HuH-7 (cell line): ENCODE results near the gene DDX20.

Source experiments
- DNase-seq: peaks from one replicate; pipeline ENCODE4 v3.0.0; 2011; ENCODE audit warnings: low spot score

DDX20 gene

DNA sequence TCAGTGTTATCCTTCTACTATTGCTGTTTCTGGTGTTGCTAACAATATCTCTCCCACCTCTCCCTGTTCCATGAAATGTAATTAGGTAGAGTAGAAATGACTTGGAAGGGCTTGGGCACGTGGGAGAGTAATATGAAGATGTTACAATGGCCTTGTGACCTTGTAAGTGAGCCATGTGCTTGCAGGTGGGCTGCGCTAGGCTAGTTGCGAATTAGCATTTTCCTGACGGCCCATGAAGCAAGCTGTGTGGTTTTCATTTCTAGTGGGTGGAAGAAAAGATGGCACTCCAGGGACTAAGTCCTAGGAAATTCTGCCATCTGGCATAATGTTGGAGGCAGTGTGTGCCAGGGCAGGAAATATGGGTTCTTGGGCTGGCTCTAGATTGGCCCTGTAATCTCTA, 7.8 kb upstream of the DDX20 start:
- no peak for DNase-seq

GRCh38 chr1:111749628-111750027, 6.1 kb upstream of the DDX20 start:
- DNase-seq, result no peak

DNA sequence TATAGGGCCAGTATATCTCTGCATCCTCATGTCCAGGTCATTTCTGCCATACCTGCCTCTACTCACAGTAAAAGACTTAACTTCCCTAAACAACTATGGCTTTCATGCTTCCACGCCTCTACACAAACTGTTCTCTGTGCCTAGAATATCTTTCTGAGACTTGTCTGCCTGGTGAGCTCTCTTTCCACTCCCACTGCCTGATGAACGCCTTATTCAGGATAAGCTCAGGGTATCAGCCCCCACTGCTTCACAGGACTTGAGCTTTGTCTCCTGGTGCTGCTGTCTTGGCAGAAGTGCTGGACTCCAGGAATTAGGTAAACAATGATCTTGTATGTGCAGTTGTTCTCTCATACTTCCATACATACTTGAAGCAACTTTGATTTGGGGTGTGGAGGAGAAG, 4.8 kb upstream of the DDX20 start:
- no peak for DNase-seq

GRCh38 chr1:111751906-111752575, 3.7 kb upstream of the DDX20 start:
- no peak for DNase-seq

- DNase-seq, result peak; percentile 55
These were observed 744 bp upstream of the DDX20 start for GRCh38 chr1:111754984-111755330.

- peak; percentile 24 for DNase-seq
These were observed 418 bp downstream of the DDX20 start for GRCh38 chr1:111756124-111756513.

DNA sequence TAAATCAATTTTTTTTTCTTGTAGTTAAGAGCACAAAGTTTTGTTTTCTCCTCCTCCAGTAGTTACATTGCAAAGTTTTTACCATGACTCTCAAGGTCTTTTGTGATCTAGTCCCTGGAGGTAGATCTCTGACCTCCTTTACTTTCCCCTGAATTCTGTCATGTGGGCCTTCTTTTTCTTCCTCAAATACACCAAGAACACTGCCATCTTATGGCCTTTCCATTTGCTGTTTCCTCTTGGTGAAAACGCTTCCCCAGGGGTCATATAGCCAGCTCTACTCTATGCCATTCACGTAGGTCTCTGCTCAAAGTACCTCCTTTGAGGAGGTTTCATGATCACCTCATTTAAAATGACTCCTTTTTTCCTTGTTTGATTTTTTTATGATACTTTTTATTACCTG, 2.7 kb downstream of the DDX20 start:
- DNase-seq, result no peak

DNA sequence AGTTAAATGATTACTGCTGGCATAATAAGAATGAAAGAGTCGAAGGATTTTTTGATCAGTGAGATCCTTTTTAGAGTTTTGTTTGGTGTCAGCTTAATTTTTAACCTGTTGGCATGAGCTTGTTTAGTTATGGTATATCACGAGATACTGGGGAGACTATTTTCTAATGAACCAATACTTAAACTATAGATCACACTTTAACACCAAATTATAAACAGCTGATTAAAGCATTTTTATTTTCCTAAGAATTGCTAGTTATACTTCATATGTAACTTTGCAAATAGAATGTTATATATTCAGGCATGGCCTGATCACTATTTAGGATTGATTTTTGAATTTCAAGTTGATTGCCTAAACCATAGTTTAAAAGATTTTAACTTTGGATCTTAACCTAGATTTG, 6.0 kb downstream of the DDX20 start:
- DNase-seq, result no peak

GRCh38 chr1:111762332-111762731, 6.6 kb downstream of the DDX20 start:
- DNase-seq, result no peak

DNA sequence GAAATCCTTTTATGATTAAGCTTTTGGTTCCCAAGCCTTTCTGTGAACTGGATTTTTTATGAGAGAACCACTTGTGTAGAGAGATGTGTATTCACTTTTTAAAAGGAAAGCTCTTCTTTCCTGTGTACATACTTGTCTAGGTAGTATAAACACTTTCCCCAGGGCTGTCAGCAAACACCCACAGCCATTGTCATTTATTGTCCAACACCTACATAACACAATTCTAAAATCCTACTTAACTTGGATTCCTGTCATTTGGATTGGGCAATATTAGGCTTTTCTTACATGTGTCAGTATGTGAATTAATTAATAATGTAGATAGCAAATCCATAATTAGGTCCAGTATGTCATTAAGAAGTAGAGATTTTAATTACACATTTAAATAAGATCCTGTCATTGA, 12.3 kb downstream of the DDX20 start:
- DNase-seq, result no peak

- DNase-seq, result no peak
These were observed 12.9 kb downstream of the DDX20 start for GRCh38 chr1:111768625-111769024.

GRCh38 chr1:111769517-111770146, 13.9 kb downstream of the DDX20 start:
- peak; percentile 26 for DNase-seq

- no peak for DNase-seq
These were observed 15.2 kb downstream of the DDX20 start for GRCh38 chr1:111770916-111771315.

DNA sequence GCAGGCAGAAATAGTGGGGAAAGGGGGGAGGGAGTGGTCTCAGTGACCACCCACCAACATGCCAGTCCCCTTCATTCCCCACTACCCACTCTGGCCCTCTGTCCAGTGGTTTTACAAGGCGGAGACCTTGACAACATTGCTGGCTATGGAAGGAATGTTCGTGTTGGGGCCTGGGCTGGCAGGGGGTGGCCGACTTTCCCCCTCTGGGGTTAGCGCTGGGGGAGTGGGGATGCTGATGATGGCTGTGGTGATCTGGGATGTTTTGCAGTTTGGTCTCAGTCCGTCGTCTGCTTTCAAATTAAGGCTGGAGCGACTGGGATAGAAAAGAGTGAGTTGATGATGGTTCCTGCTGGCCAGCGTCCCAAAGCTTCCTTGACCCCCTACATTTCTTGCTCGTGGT, 20.3 kb downstream of the DDX20 start:
- no peak for DNase-seq

GRCh38 chr1:111776391-111776790, 20.7 kb downstream of the DDX20 start:
- no peak for DNase-seq

- no peak for DNase-seq
These were observed 21.2 kb downstream of the DDX20 start for GRCh38 chr1:111776861-111777260.

GRCh38 chr1:111777301-111777700, 21.6 kb downstream of the DDX20 start:
- DNase-seq, result no peak

DNA sequence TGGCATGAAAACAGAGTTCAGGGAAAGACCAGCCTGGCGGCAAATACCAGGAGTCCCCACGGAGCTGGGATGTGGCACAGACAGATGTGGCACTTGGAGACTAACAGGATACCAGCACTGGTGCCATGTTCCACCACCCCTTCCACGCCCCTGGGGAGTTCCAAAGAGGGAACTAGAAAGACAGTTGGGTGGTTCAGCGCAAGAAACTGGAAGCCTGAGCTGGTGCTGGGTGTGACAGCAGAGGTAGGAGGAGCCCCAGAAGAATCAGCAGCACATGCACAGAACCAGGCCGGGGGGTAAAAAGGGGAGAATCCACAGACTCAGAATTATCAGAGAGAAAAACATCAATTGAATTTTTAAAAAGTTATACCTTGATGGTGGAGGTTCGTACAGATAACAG, 22.4 kb downstream of the DDX20 start:
- DNase-seq, result no peak

DNA sequence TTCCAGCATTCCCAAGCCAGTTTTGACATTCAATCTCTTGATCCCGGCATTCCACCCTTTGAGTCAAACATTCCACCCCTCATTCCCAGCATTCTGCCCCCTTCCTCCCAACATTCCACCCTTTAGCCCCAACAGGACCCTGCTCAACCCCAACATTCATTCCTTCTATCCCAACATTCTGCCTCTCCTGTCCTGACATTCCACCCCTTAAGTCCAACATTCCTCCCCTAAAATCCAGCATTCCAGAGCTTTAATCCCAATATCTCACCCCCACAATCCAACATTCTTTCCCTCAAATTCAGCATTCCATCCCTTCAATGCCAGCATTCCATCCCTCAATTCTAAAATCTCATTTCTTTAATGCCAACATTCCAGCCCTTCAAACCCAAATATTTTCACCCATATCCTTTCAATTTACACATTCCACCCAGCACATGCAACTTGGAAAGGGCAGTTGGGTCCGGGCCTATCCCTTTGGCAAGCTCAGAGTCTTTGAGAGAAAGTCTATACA, 22.9 kb downstream of the DDX20 start:
- no peak for DNase-seq

DNA sequence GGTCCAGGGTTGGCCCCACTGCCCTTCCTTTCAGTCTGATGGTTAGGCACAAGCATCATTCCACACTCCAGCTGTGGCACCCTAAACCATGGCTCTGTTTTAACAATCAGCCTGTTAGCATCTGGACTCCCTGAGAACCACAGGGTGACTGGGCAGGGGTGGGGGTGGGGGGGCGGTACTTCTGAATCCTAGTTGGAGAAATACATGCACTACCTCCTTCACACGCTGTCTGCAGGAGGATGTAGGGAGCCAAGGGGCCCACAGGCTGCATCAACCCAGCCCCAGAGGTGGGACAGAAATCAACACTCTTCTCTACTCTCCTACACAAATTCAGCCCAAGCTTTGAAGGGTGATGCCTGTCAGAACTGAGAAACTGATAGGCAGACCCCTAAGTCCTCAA, 23.8 kb downstream of the DDX20 start:
- no peak for DNase-seq

- DNase-seq, result no peak
These were observed 28.7 kb downstream of the DDX20 start for GRCh38 chr1:111784273-111784901.

DNA sequence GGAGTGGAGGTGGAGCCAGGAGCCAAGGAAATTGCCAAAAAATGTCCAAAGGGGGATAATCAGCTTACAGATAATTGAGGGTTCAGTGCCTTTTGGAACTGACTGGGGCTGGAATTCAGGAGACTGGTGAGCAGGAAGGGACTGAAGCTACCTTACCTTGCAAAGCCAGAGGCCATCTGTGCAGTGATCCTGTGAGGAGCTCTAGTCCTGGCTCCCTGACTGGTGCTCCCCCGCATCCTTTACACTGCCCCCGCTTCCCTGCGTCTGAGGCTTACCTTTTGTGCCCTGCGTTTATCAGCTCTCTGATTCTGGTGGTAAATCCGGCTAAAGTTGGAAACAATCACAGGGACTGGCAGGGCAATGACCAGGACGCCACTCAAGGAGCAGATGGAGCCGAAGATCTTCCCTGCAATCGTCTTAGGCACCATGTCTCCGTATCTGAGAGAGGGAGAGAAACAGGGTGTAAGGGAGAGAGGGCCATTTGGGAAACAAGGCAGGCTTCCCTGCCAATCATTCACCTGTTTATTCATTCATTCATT, 31.0 kb downstream of the DDX20 start:
- no peak for DNase-seq

- DNase-seq, result no peak
These were observed 33.4 kb downstream of the DDX20 start for GRCh38 chr1:111789142-111789541.
